HFFc6 (cell line): ENCODE measurements around the gene PSME1. TPM values are rescaled to one million over a fixed set of nuclear protein-coding genes. Genes with fewer than 3 reads are reported as not detected.
A peak's percentile ranks its signal among the peaks of the same experiment; 100 is the strongest.

Experiments
- DNase-seq: peaks from one replicate; pipeline ENCODE4 v3.0.0-alpha.2; 2018
- H3K27ac Mint-ChIP-seq: 2 replicates; pipeline ENCODE4 v1.8.0; 2020; ENCODE audit warnings: mild to moderate bottlenecking, mixed read lengths
- H3K27me3 Mint-ChIP-seq: 2 replicates; pipeline ENCODE4 v1.8.0; 2021; ENCODE audit warnings: mild to moderate bottlenecking, moderate library complexity, mixed read lengths; ENCODE audit not compliant: insufficient read depth
- H3K36me3 Mint-ChIP-seq: 2 replicates; pipeline ENCODE4 v1.8.0; 2021; ENCODE audit warnings: low read depth, mixed read lengths
- H3K4me1 Mint-ChIP-seq: 2 replicates; pipeline ENCODE4 v1.8.0; 2020; ENCODE audit warnings: low read depth, mixed read lengths
- H3K4me3 Mint-ChIP-seq: 2 replicates; pipeline ENCODE4 v1.8.0; 2020; ENCODE audit warnings: mild to moderate bottlenecking, moderate library complexity, mixed read lengths
- H3K9me3 Mint-ChIP-seq: 2 replicates; pipeline ENCODE4 v1.8.0; 2020; ENCODE audit warnings: mild to moderate bottlenecking, mixed read lengths
- total RNA-seq, 6 experiments: library from RNA; stranded (reverse); fragmentation: NEBNext Ultra II Directional; extraction: Animal tissue kit (Norgen Biotek cat#: 25700); gene quantifications; 2 replicates in 1 of 6; 3 replicates in 5 of 6; pipeline ENCODE4 v1.2.3, GENCODE V29; 2021
- TF ChIP-seq, protein P1 (sequence below): fragments of 200-600 bp; sonication (generic); IDR thresholded peaks from 2 replicates; pipeline ENCODE4 v1.5.0; 2021; ENCODE audit warnings: antibody characterized with exemption, mild to moderate bottlenecking

Gene PSME1
- total RNA-seq, 6 experiments from 2014 or later, result 88.4 to 120 (median 113) TPM

DNA sequence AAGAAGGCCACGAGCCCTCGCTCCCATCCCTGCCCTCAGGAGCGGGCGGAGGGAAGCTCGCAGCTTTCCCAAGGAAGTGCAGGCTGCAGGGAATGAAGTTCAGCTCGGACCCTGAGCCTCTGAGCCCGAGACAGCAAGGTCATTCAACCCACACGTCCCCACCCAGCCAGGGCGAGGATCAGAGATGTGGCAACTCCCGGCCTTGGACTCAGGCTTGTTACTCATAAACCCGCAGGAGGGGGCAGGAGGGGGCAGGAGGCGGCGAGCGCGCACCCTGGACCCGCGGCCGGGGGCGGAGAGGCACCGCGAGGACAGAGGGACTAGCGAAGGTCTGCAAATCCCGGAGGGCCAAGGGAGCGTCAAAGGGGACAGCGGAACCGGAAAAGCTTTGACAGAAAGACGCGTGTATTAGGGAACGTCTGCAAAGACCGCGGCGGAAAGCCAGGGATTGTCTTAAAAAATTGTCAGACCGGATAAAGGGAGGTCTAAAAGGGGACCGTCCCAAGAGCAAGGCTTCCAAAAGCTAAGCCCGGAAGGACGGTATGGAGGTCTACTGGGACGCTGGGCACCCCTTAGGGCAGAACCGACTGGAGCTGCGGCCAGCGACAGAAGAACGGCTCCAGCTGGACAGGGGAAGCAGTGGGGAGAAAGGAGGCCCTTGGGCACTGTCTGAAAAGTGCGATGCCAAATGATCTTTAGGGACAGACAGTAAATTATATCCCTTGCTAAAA lies 22.0 kb upstream of the PSME1 start:
- Mint-ChIP-seq H3K9me3 (no peaks in the 10 kb centered on the region), H3K4me1 (peaks cover 19% of the 10 kb centered on the region), H3K36me3 (0 out of 2 replicates have a peak, but pooled peaks cover 6% of the 10 kb centered on the region), H3K27me3 (no peaks in the 10 kb centered on the region; the same call in 1 of the 2 replicates), H3K4me3 (peak overlapping the region; percentile 97), H3K27ac (peak overlapping the region; percentile 99)
- TF ChIP-seq, protein P1, sequence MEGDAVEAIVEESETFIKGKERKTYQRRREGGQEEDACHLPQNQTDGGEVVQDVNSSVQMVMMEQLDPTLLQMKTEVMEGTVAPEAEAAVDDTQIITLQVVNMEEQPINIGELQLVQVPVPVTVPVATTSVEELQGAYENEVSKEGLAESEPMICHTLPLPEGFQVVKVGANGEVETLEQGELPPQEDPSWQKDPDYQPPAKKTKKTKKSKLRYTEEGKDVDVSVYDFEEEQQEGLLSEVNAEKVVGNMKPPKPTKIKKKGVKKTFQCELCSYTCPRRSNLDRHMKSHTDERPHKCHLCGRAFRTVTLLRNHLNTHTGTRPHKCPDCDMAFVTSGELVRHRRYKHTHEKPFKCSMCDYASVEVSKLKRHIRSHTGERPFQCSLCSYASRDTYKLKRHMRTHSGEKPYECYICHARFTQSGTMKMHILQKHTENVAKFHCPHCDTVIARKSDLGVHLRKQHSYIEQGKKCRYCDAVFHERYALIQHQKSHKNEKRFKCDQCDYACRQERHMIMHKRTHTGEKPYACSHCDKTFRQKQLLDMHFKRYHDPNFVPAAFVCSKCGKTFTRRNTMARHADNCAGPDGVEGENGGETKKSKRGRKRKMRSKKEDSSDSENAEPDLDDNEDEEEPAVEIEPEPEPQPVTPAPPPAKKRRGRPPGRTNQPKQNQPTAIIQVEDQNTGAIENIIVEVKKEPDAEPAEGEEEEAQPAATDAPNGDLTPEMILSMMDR, result no peak
- DNase-seq, result peak; percentile 93

DNA sequence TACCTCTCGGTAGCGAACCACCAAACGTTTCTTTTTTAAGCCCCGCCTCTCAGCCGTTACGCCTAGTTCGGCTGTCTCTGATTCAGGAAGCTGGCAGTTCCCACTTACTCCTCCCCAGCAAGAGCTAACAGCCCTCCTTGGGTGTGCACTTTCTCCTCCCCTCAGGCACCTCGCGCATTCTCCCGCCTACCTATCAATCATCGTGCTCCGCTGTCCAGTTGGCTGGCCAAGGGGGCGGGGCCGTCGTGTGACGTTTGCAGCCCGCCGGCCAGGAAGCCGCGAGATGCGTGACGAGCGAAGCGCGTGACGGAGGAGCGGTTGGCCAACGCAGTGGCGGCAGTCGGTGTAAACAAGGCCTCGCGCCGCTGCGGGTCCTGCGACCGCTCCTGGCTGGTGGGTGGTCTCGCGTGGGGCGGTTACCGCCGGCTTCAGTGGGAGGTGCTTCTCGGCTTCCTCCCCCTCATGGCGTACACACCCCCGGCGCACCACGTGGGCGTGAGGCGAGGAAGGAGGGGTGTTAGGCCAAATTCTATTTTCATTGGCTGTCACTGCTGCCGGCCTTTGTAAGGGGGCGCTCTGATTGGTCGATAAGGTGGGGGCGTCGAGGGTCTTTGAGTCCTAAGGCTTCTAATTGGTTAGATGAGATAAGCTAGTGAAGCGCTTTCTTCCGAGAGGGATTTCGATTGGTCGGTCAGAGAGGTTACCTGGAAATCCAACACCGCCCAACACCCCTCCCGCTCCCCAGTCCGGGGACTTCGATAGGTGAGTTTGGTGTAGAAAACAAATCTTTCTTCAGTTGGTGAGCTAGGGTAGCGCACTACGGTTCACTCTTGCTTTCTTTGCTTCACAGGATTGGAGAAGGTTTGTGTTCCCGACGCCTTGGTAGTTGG lies 21.2 kb upstream of the PSME1 start, which contains the start of the genes DCAF11 and NRL:
Gene DCAF11, plus strand, starts transcription at position 246 of the 890 bp plus-strand sequence. CDS start 818 bp downstream, outside the sequence.
Gene NRL, minus strand, starts transcription at position 418 of the 890 bp plus-strand sequence. CDS start 32,101 bp downstream, outside the sequence.
- no peaks in the 10 kb centered on the region; the same call in 1 of the 2 replicates for H3K27me3 Mint-ChIP-seq
- no peaks in the 10 kb centered on the region for H3K9me3 Mint-ChIP-seq
- H3K36me3 Mint-ChIP-seq, result 0 out of 2 replicates have a peak, but pooled peaks cover 6% of the 10 kb centered on the region
- H3K4me1 Mint-ChIP-seq, result peaks cover 17% of the 10 kb centered on the region
- H3K27ac Mint-ChIP-seq, result peak within 1 kb of the TSS; percentile 99
- peak within 1 kb of the TSS; percentile 97 for H3K4me3 Mint-ChIP-seq
- peak; percentile 100 for DNase-seq
- TF ChIP-seq, protein P1, result peak; percentile 42

DNA sequence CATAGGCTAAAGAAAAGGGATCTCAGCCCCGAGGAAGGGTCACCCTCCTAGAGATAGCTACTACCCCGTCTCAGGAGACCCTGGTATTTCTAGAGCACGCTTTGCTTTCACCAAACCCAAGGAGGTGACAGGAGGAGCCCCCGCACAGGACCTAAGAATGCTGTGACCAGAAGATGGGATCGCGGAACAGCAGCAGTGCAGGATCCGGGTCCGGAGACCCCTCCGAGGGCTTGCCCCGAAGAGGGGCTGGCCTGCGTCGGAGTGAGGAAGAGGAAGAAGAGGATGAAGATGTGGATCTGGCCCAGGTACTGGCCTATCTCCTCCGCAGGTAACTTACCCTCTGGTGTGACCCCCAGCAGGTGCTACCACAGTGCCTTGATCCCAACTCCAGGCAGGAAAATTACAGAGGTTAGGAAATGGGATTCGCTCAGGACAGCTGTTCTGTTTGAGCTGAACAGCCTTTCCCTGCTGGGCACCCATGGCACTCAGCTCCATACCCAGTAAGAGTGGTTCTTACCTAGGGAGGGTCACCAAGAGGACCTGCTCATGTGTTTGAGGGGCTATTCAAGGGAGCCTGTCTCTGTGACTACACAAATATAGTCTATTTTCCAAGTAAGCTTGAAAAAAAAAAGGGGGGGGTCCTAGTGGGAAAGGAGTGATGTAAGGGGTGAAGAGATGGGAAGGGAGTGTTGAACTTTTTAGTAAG lies 20.4 kb upstream of the PSME1 start:
- DNase-seq, result no peak
- Mint-ChIP-seq H3K36me3 (0 out of 2 replicates have a peak, but pooled peaks cover 6% of the 10 kb centered on the region), H3K4me1 (peaks cover 17% of the 10 kb centered on the region), H3K27me3 (no peaks in the 10 kb centered on the region; the same call in 1 of the 2 replicates), H3K9me3 (no peaks in the 10 kb centered on the region), H3K4me3 (peak overlapping the region; percentile 97), H3K27ac (peak overlapping the region; percentile 99)
- TF ChIP-seq, protein P1, result no peak

DNA sequence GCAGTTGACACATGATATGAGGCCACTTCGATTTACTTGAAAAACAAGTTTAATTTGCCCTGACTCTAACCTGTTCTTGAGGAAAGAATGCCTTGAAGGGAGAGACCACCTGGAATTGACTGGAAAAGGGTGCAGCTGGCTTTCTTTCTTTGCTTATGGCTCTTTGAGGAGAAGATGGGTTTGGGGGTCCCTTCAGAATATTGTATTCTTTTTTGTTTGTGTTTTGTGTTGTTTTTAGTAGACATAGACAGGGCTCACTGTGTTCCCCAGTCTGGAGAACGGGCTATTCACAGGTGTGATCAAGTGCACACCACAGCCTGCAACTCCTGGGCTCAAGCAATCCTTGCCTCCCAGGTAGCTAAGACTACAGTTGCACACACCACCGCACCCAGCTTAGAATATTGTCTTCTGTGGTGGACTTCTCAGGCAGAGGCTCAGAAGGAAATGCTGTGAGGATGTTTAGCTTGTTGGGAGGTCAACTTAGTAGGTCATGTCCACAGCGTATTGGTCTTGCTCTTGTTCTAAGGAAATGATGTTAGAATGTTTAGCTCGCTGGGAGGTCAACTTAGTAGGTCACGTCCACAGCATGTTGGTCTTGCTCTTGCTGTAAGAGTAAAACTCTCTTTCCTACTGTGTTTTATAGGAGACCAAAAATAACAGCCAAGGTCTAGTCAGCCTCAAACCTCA lies 19.7 kb upstream of the PSME1 start:
- 0 out of 2 replicates have a peak, but pooled peaks cover 6% of the 10 kb centered on the region for H3K36me3 Mint-ChIP-seq
- H3K27ac Mint-ChIP-seq, result no peak overlapping the region; the same call in 1 of the 2 replicates
- peak overlapping the region; percentile 97 for H3K4me3 Mint-ChIP-seq
- TF ChIP-seq, protein P1, result no peak
- H3K4me1 Mint-ChIP-seq, result peaks cover 17% of the 10 kb centered on the region
- no peaks in the 10 kb centered on the region for H3K9me3 Mint-ChIP-seq
- H3K27me3 Mint-ChIP-seq, result no peaks in the 10 kb centered on the region; the same call in 1 of the 2 replicates
- no peak for DNase-seq
